B cell (primary cell): ENCODE data around the gene PRELID3B. TPM values are rescaled to one million over a fixed set of nuclear protein-coding genes. Genes with fewer than 3 reads are reported as not detected.

Experiments used
- ATAC-seq: fragments of 200-7000 bp; cut with Tn5 transposase; one replicate; pipeline ENCODE4 v1.10.0; 2021; ENCODE audit warnings: low read depth, mild to moderate bottlenecking, moderate number of reproducible peaks, moderate library complexity
- CTCF ChIA-PET: fragments of 350-600 bp; sonication (Branson Sonifier 250); formaldehyde crosslinking; loops from one replicate; lab custom pipeline; 2021; ENCODE audit warnings: antibody characterized with exemption, inconsistent platforms; lab: Charles Lee
- POLR2A ChIA-PET: fragments of 350-600 bp; sonication (Branson Sonifier 250); formaldehyde crosslinking; loops from one replicate; lab custom pipeline; 2021; ENCODE audit warnings: antibody characterized with exemption; lab: Charles Lee
- DNase-seq: peaks from one replicate; pipeline ENCODE4 v3.0.0; 2013
- H2AFZ ChIP-seq: 2 replicates; pipeline ENCODE4 v1.6.1; 2012; ENCODE audit warnings: mild to moderate bottlenecking, low read depth, low read length; ENCODE audit not compliant: insufficient read depth, poor library complexity, severe bottlenecking
- H3K27ac ChIP-seq, 2 donors: 1 replicate in 1 of 2; 2 replicates in 1 of 2; pipeline ENCODE4 v1.5.1; 2012 to 2013; ENCODE audit warnings: low read length in 2 of 2, mild to moderate bottlenecking in 2 of 2, moderate library complexity in 1 of 2
- H3K27me3 ChIP-seq, 4 experiments: fragments of 200-600 bp in 1 of 4; sonication (generic) in 1 of 4; replicated peaks in 1 of 4; 1 replicate in 2 of 4; 2 replicates in 2 of 4; pipeline versions ENCODE4 v1.6.1 to v1.7.0; 2013 to 2016; ENCODE audit warnings: low read length in 3 of 4, mild to moderate bottlenecking in 2 of 4, mixed read lengths in 1 of 4, moderate library complexity in 1 of 4; ENCODE audit not compliant: insufficient read depth in 4 of 4, control insufficient read depth in 3 of 4; ENCODE audit errors: control extremely low read depth in 1 of 4
- H3K36me3 ChIP-seq, 2 experiments: replicated peaks in 1 of 2; 1 replicate in 1 of 2; 2 replicates in 1 of 2; pipeline versions ENCODE4 v1.6.1 to v1.7.1; 2013; ENCODE audit warnings: low read length in 1 of 2; ENCODE audit not compliant: insufficient read depth in 2 of 2, control insufficient read depth in 1 of 2; ENCODE audit errors: control extremely low read depth in 1 of 2, extremely low read depth in 1 of 2
- H3K4me1 ChIP-seq, 2 donors: fragments of 200-600 bp in 1 of 2; sonication (generic) in 1 of 2; 1 replicate in 1 of 2; 2 replicates in 1 of 2; pipeline versions ENCODE4 v1.5.1 to v1.6.1; 2013 to 2017; ENCODE audit warnings: low read length in 2 of 2; ENCODE audit not compliant: control insufficient read depth in 2 of 2, insufficient read depth in 2 of 2
- H3K4me2 ChIP-seq: replicated peaks from 2 replicates; pipeline ENCODE3; 2012; ENCODE audit warnings: mild to moderate bottlenecking, low read depth, low read length; ENCODE audit not compliant: poor library complexity, severe bottlenecking
- H3K4me3 ChIP-seq, 5 experiments: fragments of 200-600 bp in 1 of 5; sonication (generic) in 1 of 5; 1 replicate in 3 of 5; 2 replicates in 2 of 5; pipeline versions ENCODE4 v1.5.1 to v1.7.0; 2011 to 2016; ENCODE audit warnings: low read length in 4 of 5, mild to moderate bottlenecking in 4 of 5, low read depth in 2 of 5, control low read depth in 1 of 5, moderate library complexity in 1 of 5; ENCODE audit not compliant: insufficient read depth in 1 of 5; ENCODE audit errors: control extremely low read depth in 1 of 5, extremely low read depth in 1 of 5
- H3K79me2 ChIP-seq: fragments of 200-600 bp; sonication (generic); one replicate; pipeline ENCODE4 v1.6.0; 2016; ENCODE audit warnings: low read length; ENCODE audit not compliant: control insufficient read depth, insufficient read depth
- H3K9ac ChIP-seq: fragments of 200-600 bp; sonication (generic); 2 replicates; pipeline ENCODE4 v1.6.1; 2017; ENCODE audit warnings: mild to moderate bottlenecking, low read length, moderate library complexity
- H3K9me3 ChIP-seq, 3 donors: one replicate each; pipeline versions ENCODE4 v1.6.1 to v1.7.1; 2013; ENCODE audit warnings: low read length in 2 of 3; ENCODE audit not compliant: control insufficient read depth in 2 of 3, insufficient read depth in 1 of 3; ENCODE audit errors: control extremely low read depth in 1 of 3
- H4K20me1 ChIP-seq: 2 replicates; pipeline ENCODE4 v1.6.0; 2012; ENCODE audit warnings: mild to moderate bottlenecking, low read length; ENCODE audit not compliant: insufficient read depth, control insufficient read depth, poor library complexity, severe bottlenecking
- H3K27ac Mint-ChIP-seq: one replicate; pipeline ENCODE4 v1.8.0; 2021; ENCODE audit warnings: mixed read lengths
- H3K27me3 Mint-ChIP-seq: one replicate; pipeline ENCODE4 v1.8.0; 2021; ENCODE audit warnings: mixed read lengths
- H3K4me1 Mint-ChIP-seq: one replicate; pipeline ENCODE4 v1.8.0; 2021; ENCODE audit warnings: mixed read lengths
- H3K4me3 Mint-ChIP-seq: one replicate; pipeline ENCODE4 v1.8.0; 2021; ENCODE audit warnings: mixed read lengths
- H3K9me3 Mint-ChIP-seq: one replicate; pipeline ENCODE4 v1.8.0; 2022; ENCODE audit warnings: mixed read lengths; ENCODE audit not compliant: insufficient read depth
- EZH2 ChIP-seq: IDR thresholded peaks from 2 replicates; pipeline ENCODE4 v1.6.1; 2012; ENCODE audit warnings: borderline replicate concordance, low read depth, mild to moderate bottlenecking, moderate library complexity, low read length; ENCODE audit not compliant: insufficient read depth, poor library complexity, severe bottlenecking
- WGBS: methylation state at CpG from one replicate; pipeline ENCODE4 v1.1.5; 2013; ENCODE audit warnings: missing lambda C conversion rate; ENCODE audit not compliant: insufficient coverage; 5-methylcytosine and 5-hydroxymethylcytosine counted together
- intact Hi-C: fragments of 100-400 bp; cut with micrococcal nuclease; formaldehyde crosslinking; loops from one replicate; pipeline ENCODE4 v1.10.0; 2022
- polyA plus RNA-seq: library from polyadenylated mRNA; depleted of rRNA; stranded (reverse); fragments of >200 nt; gene quantifications from 2 replicates; pipeline ENCODE4 v1.2.3, GENCODE V29; 2012
- total RNA-seq, 2 donors: library from RNA; stranded (reverse); fragments of 120-200 nt in 1 of 2; gene quantifications; 1 replicate in 1 of 2; 2 replicates in 1 of 2; pipeline versions ENCODE4 v1.2.3 to v1.2.4, GENCODE V29; 2013 to 2022
- TF ChIP-seq, protein P1 (sequence below): fragments of 200-600 bp; IDR thresholded peaks from one replicate; pipeline ENCODE4 v1.8.0; 2022; ENCODE audit warnings: antibody characterized with exemption, mild to moderate bottlenecking

PRELID3B gene
- total and polyA plus RNA-seq, 2 donors (not counting 1 experiment from before 2014, with no cell fraction given) = 24.1 to 46.8 TPM

DNA sequence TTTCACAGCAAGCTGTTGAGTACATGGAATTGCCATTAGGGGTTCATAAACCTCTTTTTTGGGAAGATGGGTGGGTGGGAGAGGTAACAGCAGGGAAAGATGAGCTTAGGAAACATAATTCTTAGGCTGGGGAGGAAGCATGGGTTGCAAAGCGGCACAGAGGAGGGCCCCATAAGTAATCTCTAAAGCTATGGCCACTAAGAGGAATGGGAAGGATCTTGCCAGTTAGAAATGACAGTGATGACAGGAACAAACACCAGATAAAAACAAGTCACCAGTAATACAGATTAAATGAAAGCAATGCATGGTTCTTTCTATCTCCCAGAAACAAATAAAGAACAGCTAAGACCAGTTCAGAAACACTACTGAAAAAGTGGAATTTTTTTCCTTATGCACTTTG is 31.0 kb upstream of the PRELID3B start:
- CTCF ChIA-PET = interaction anchor here (1.1 to 1.7 kb wide), 2 partner anchors 204 to 207 kb away, joined by 3 to 4 read pairs; no protein-coding TSS in a partner anchor

DNA sequence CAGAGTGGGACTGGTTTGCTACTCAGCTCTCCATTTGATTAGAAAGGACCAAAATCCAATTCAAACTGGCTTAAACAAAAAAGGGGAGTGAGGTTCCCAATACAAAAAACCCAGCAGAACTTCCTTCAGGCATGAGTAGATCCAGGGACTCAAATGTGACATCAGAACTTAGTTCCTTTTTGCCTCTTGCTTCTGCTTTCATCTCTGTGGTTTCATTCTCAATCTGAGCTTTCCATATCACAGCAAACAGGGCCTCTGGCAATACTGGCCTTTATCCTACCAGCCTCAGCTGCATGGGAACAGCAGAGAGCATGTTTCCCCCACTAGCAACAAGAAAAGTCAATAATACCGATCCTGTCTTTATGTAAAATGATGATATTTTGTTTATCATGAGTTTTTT is 28.6 kb upstream of the PRELID3B start:
- H3K27me3 Mint-ChIP-seq = peaks cover 19% of the 10 kb centered on the region

More for the DNA sequence above, 31.0 kb upstream of the PRELID3B start:
- POLR2A ChIA-PET = no interaction called here
- no peak overlapping the region for H3K4me2 ChIP-seq
- H4K20me1 ChIP-seq = no peaks in the 10 kb centered on the region
- peaks cover 13 to 16% of the 10 kb centered on the region in 2 donors for H3K4me1 ChIP-seq
- H3K27ac ChIP-seq = no peak overlapping the region
- no peak overlapping the region for H3K9ac ChIP-seq
- H3K27ac Mint-ChIP-seq = no peak overlapping the region
- H3K36me3 ChIP-seq = no peaks in the 10 kb centered on the region
- WGBS = no CpG with 5 or more reads among the region's 1 CpG
- ATAC-seq (no peak), DNase-seq (no peak)
- no peak for TF ChIP-seq EZH2
- TF ChIP-seq, protein P1, sequence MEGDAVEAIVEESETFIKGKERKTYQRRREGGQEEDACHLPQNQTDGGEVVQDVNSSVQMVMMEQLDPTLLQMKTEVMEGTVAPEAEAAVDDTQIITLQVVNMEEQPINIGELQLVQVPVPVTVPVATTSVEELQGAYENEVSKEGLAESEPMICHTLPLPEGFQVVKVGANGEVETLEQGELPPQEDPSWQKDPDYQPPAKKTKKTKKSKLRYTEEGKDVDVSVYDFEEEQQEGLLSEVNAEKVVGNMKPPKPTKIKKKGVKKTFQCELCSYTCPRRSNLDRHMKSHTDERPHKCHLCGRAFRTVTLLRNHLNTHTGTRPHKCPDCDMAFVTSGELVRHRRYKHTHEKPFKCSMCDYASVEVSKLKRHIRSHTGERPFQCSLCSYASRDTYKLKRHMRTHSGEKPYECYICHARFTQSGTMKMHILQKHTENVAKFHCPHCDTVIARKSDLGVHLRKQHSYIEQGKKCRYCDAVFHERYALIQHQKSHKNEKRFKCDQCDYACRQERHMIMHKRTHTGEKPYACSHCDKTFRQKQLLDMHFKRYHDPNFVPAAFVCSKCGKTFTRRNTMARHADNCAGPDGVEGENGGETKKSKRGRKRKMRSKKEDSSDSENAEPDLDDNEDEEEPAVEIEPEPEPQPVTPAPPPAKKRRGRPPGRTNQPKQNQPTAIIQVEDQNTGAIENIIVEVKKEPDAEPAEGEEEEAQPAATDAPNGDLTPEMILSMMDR = no peak
- H3K9me3 Mint-ChIP-seq = no peaks in the 10 kb centered on the region
- H3K27me3 Mint-ChIP-seq = peaks cover 23% of the 10 kb centered on the region
- H3K4me3 Mint-ChIP-seq = no peak overlapping the region
- intact Hi-C loops = no loop called here
- no peaks in the 10 kb centered on the region for H3K9me3 ChIP-seq
- no peak overlapping the region for H2AFZ ChIP-seq
- peaks cover 21% of the 10 kb centered on the region for H3K4me1 Mint-ChIP-seq
- H3K79me2 ChIP-seq = no peaks in the 10 kb centered on the region
- no peak overlapping the region for H3K4me3 ChIP-seq
- peaks cover 0 to 9% (median 1%) of the 10 kb centered on the region in 4 experiments for H3K27me3 ChIP-seq

More for the DNA sequence above, 28.6 kb upstream of the PRELID3B start:
- Mint-ChIP-seq H3K27ac (peak overlapping the region; percentile 82), H3K4me1 (peaks cover 14% of the 10 kb centered on the region), H3K9me3 (no peaks in the 10 kb centered on the region), H3K4me3 (no peak overlapping the region)
- H3K27ac ChIP-seq = no peak overlapping the region
- peak overlapping the region; percentile 14 for H3K4me2 ChIP-seq
- H4K20me1 ChIP-seq = no peaks in the 10 kb centered on the region
- peaks cover 8 to 11% of the 10 kb centered on the region in 2 donors for H3K4me1 ChIP-seq
- H3K9ac ChIP-seq = no peak overlapping the region
- no peaks in the 10 kb centered on the region for H3K79me2 ChIP-seq
- no peaks in the 10 kb centered on the region for H3K9me3 ChIP-seq
- intact Hi-C loops = no loop called here
- no peaks in the 10 kb centered on the region for H3K36me3 ChIP-seq
- H3K27me3 ChIP-seq = peaks cover 0 to 3% (median 0%) of the 10 kb centered on the region in 4 experiments
- no peak overlapping the region for H2AFZ ChIP-seq
- ATAC-seq (peak; percentile 69), DNase-seq (peak; percentile 66)
- ChIA-PET CTCF (interaction anchor here (0.6 to 2.4 kb wide), 5 partner anchors 12 to 151 kb away, joined by 3 to 13 read pairs (median 4); no protein-coding TSS in a partner anchor), POLR2A (no interaction called here)
- WGBS = no CpG with 5 or more reads among the region's 1 CpG
- no peak overlapping the region for H3K4me3 ChIP-seq
- TF ChIP-seq, protein P1 = no peak
- no peak for TF ChIP-seq EZH2
